ENCODE results near the gene CRAMP1. TPM values are rescaled to one million over a fixed set of nuclear protein-coding genes. Genes with fewer than 3 reads are reported as not detected.

CRAMP1 gene
- total and polyA plus RNA-seq, 2 of the 8 experiments (the other 6 are each of a cell fraction or from before 2014, with no cell fraction given) = 19.2 to 23.2 TPM

- no peak for TF ChIP-seq TAF1 (IDR thresholded peaks at IDR 0.05; ENCODE audit: low read depth, low read length)
- TF ChIP-seq POLR2AphosphoS5 (IDR thresholded peaks at IDR 0.05; ENCODE audit: low read depth, low read length) = no peak
- TF ChIP-seq EP300 (IDR thresholded peaks at IDR 0.05; ENCODE audit: borderline replicate concordance in 1 of 2, low read depth in 2 of 2, low read length in 2 of 2) = no peak
- TF ChIP-seq CREB1 (IDR thresholded peaks at IDR 0.05) = no peak
Observed at GRCh38 chr16:1606774-1607173, 5.4 kb upstream of the CRAMP1 start (continued).
